ENCODE data around the gene RAD50. TPM values are rescaled to one million over a fixed set of nuclear protein-coding genes. Genes with fewer than 3 reads are reported as not detected.

RAD50 gene
- total and polyA plus RNA-seq, 2 of the 4 experiments (the other 2 are of a cell fraction) = 5.2 to 6.2 TPM

- Histone ChIP-seq H3K14ac (replicated peaks; ENCODE audit: low read depth, low read length) (no peak overlapping the region), H2BK5ac (ENCODE audit: low read depth, low read length, poor library complexity, severe bottlenecking) (no peak overlapping the region), H4K91ac (ENCODE audit: insufficient read depth, low read depth, low read length) (no peak overlapping the region), H3K36me3 (ENCODE audit: control insufficient read depth, insufficient read depth, low read length) (no peaks in the 10 kb centered on the region), H3K9me1 (ENCODE audit: insufficient read depth, low read length) (peaks cover 6% of the 10 kb centered on the region), H3K27me3 (ENCODE audit: control insufficient read depth, insufficient read depth, low read length) (no peaks in the 10 kb centered on the region), H3K23ac (ENCODE audit: low read depth, low read length) (no peak overlapping the region), H2AFZ (replicated peaks; ENCODE audit: low read length, poor library complexity) (no peak overlapping the region), H3K4me1 (ENCODE audit: control insufficient read depth, insufficient read depth, low read length) (peaks cover 6% of the 10 kb centered on the region), H4K8ac (ENCODE audit: low read depth in 2 of 2, low read length in 2 of 2) (no peak overlapping the region), H3K79me1 (ENCODE audit: low read depth in 1 of 2, low read length in 2 of 2) (no peaks in the 10 kb centered on the region), H4K20me1 (ENCODE audit: insufficient read depth, low read length) (no peaks in the 10 kb centered on the region), H3K9ac (ENCODE audit: low read depth, low read length) (no peak overlapping the region), H3K18ac (ENCODE audit: low read depth, low read length) (no peak overlapping the region), H3K4ac (ENCODE audit: low read depth, low read length) (no peak overlapping the region), H3K56ac (ENCODE audit: extremely low read depth, insufficient read depth, low read length) (no peak overlapping the region), H3K27ac (ENCODE audit: insufficient read depth, low read length) (no peak overlapping the region), H2AK5ac (ENCODE audit: low read depth, low read length) (no peak overlapping the region), H2BK15ac (ENCODE audit: low read depth, low read length) (no peak overlapping the region), H4K5ac (ENCODE audit: low read depth, low read length) (no peak overlapping the region), H3K4me3 (ENCODE audit: insufficient read depth, low read depth, low read length) (no peak overlapping the region), H2BK20ac (ENCODE audit: low read depth, low read length) (no peak overlapping the region), H3K4me2 (ENCODE audit: low read depth, low read length) (no peak overlapping the region), H3K9me3 (ENCODE audit: control insufficient read depth, insufficient read depth, low read length) (no peaks in the 10 kb centered on the region), H2AK9ac (replicated peaks; ENCODE audit: low read depth, low read length, poor library complexity) (no peak overlapping the region), H2BK120ac (ENCODE audit: low read depth, low read length) (no peak overlapping the region)
- WGBS, 2 experiments (ENCODE audit: extremely low coverage in 2 of 2, insufficient read length in 1 of 2) = 71% methylated on average over 3 of the region's 7 CpGs; no CpG with 5 or more reads in 1 of the 2 experiments
- BruUV-seq (replicated peaks) = no TSS peak
- ChIA-PET POLR2A (ENCODE audit: unreplicated experiment) (no interaction called here), CTCF (no interaction called here)
- DNase-seq = no peak
- no peak for ATAC-seq (ENCODE audit: low read depth)
- dilution Hi-C loops (cut with HindIII; ENCODE audit: low sequenced_read_pairs, unreplicated experiment) (no loop called here), intact Hi-C loops (cut with micrococcal nuclease) (no loop called here), in situ Hi-C loops (cut with MboI; ENCODE audit: low sequenced_read_pairs) (no loop called here)
- TF ChIP-seq CHD1 (IDR thresholded peaks at IDR 0.05; ENCODE audit: low read depth, low read length) = no peak
- no peak for TF ChIP-seq FOS (IDR thresholded peaks at IDR 0.05; ENCODE audit: low read depth, low read length)
- no peak for TF ChIP-seq RCOR1 (IDR thresholded peaks at IDR 0.05; ENCODE audit: insufficient replicate concordance, low read length)
- TF ChIP-seq RFX5 (IDR thresholded peaks at IDR 0.05; ENCODE audit: low read depth, low read length) = no peak
- TF ChIP-seq CEBPB (IDR thresholded peaks at IDR 0.05; ENCODE audit: low read depth, low read length) = no peak
- TF ChIP-seq SMC3 (IDR thresholded peaks at IDR 0.05; ENCODE audit: low read depth, low read length) = no peak
- TF ChIP-seq ELK1 (IDR thresholded peaks at IDR 0.05; ENCODE audit: borderline replicate concordance, low read depth, low read length) = no peak
- TF ChIP-seq USF2 (IDR thresholded peaks at IDR 0.05; ENCODE audit: low read depth, low read length) = no peak
- no peak for TF ChIP-seq BHLHE40 (IDR thresholded peaks at IDR 0.05; ENCODE audit: low read depth, low read length)
- no peak for TF ChIP-seq MAFK (IDR thresholded peaks at IDR 0.05; ENCODE audit: low read depth, low read length)
- no peak for TF ChIP-seq POLR2A (IDR thresholded peaks at IDR 0.05; ENCODE audit: low read depth, low read length)
- TF ChIP-seq NFE2L2 (IDR thresholded peaks at IDR 0.05; ENCODE audit: low read depth, low read length) = no peak
- no peak for TF ChIP-seq MAZ (IDR thresholded peaks at IDR 0.05; ENCODE audit: borderline replicate concordance, low read depth, low read length)
- no peak for TF ChIP-seq MXI1 (IDR thresholded peaks at IDR 0.05; ENCODE audit: borderline replicate concordance, low read depth, low read length)
- no peak for TF ChIP-seq RAD21 (IDR thresholded peaks at IDR 0.05; ENCODE audit: low read length)
Observed at GRCh38 chr5:132669455-132669820, 112.7 kb downstream of the RAD50 start.

Data from IMR-90 (cell line).